GM15510 (cell line): ENCODE measurements around the gene BCDIN3D.

ENCODE experiments used
- POLR2A ChIP-seq: IDR thresholded peaks from 3 replicates; pipeline ENCODE4 v1.6.1; 2011; ENCODE audit warnings: borderline replicate concordance; ENCODE audit not compliant: insufficient read length; ENCODE audit errors: extremely low read depth

Gene BCDIN3D

GRCh38 chr12:49791700-49792099 lies 51.2 kb downstream of the BCDIN3D start:
- no peak for TF ChIP-seq POLR2A

GRCh38 chr12:49790741-49791555 lies 52.0 kb downstream of the BCDIN3D start:
- no peak for TF ChIP-seq POLR2A

GRCh38 chr12:49789992-49790391 lies 52.9 kb downstream of the BCDIN3D start:
- no peak for TF ChIP-seq POLR2A

GRCh38 chr12:49787672-49788071 lies 55.2 kb downstream of the BCDIN3D start:
- no peak for TF ChIP-seq POLR2A
